ENCODE measurements around the gene SIRPG.
"Not testable (repeated sequence)": the region's sequence is repeated elsewhere in the genome, so short reads cannot be mapped to it uniquely, and the experiment has no call there.

The SIRPG gene

GRCh38 chr20:1657556-1658334, at the start of gene SIRPG:
Gene SIRPG (minus strand): TSS chr20:1657779. CDS start chr20:1657714, 65 bp downstream.
- no peak for DNase-seq

- not testable (repeated sequence) for DNase-seq
These were observed 49.3 kb upstream of the SIRPG start for GRCh38 chr20:1706887-1707286.

DNA sequence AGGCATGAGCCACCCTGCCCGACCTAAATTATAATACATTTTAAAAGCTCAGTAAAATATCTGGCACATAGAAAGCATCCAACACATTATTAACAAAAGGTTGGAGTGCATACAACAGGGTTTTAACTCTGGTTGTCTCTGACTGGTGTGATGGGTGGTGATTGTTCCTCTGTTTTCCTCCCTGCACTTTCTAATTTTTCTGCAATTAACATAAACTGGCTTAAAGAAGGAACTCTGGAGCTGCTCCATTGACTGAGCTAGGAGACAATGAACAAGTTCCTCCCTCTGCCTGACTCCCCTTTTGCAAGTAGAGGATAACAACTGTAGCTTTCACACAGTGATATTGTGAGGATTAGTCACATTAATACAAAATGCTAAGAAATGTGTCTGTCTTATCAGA, 48.5 kb upstream of the SIRPG start:
- no peak for DNase-seq

GRCh38 chr20:1702855-1703254, 45.3 kb upstream of the SIRPG start:
- DNase-seq: no peak

DNA sequence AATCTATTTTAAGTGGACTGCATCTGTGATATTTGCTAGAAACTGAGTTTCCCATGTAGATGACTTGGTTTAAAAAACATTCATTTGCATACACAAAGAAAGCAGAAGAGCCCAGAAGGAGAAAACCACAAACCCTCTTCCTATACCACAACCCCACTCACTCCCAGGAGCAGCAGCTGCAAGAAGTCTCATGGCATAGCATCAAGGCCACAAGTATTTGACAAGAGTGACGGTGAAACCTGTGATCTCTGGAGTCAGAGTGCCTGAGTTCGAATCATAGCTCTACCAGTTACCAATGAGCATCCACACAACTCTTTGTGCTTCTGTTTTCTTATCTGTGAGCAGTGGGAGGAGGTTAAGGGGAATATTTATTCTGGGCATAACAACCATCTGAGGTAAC, 44.7 kb upstream of the SIRPG start:
- DNase-seq: no peak

GRCh38 chr20:1700990-1701389, 43.4 kb upstream of the SIRPG start:
- no peak for DNase-seq

- no peak for DNase-seq
These were observed 40.0 kb upstream of the SIRPG start for GRCh38 chr20:1697592-1697991.

DNA sequence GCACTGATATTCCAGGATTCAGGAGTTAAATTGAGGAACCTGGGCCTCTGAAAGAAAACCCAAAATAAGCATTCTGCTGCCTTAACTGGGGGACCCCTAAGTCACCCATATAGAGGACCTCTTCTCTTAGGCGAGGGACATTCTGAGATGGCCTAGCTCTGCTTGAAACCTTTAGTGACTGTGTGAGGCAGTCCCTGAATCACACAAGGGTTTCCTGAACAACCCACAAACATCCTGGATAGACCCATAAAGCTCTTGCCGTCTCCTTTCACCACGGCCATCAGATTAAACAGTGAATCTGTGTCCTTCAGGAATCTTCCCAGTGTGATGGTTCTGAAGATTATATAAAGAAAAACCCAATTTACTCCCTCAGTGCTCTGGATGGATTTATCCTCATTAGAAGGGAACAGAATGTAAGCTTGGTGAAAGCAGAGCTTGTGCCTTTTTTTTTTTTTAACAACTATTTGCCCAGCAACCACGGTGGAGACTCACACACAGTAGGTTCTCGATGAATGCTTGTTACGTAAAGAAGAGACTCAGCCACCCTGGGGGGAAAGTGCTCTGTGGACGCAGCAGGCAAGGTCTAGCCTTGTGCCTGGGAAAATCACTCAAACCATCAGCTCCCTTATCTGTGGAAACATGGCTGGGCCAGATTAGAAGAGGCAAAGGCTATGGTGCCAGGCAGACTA, 39.1 kb upstream of the SIRPG start:
- DNase-seq: no peak

DNA sequence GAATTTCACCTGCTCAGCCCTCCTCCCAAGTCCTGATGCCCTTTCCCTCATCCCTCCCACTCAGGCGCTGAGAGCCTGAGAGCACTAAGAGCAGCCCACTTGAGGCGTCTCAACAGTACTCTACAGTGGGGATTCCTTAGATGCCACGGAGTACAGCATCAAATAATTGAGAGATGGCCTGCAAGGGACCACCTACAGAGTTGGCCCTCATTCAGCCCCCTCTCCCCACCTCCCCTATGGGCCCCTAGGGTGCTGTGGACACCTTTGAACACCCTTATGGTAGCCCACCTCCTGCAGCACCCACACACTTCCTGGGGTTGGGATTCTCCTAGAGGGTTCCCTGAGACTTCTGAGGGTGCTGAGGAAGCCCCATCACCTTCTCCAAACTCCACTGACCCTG, 37.1 kb upstream of the SIRPG start:
- DNase-seq: no peak

DNA sequence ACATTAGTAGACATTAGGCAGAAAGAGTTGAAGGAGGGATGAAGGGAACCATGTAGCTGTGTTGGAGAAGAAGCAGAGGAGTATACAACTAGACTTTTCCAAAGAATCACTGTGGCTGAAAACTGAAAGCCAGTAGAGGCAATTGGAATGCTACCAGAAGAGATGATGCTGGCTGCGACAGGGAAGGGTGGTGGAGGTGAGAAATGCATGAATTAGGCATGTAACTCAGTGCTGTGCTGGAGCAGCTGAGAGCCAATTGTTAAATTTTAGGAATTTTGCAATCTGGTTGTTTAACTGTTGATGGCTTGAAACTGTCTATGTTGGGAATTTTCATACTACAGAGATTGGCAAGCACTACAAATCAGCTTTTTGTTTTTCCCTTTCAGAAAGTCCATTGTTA, 35.8 kb upstream of the SIRPG start:
- DNase-seq: no peak

GRCh38 chr20:1689721-1690120, 32.1 kb upstream of the SIRPG start:
- no peak for DNase-seq

DNA sequence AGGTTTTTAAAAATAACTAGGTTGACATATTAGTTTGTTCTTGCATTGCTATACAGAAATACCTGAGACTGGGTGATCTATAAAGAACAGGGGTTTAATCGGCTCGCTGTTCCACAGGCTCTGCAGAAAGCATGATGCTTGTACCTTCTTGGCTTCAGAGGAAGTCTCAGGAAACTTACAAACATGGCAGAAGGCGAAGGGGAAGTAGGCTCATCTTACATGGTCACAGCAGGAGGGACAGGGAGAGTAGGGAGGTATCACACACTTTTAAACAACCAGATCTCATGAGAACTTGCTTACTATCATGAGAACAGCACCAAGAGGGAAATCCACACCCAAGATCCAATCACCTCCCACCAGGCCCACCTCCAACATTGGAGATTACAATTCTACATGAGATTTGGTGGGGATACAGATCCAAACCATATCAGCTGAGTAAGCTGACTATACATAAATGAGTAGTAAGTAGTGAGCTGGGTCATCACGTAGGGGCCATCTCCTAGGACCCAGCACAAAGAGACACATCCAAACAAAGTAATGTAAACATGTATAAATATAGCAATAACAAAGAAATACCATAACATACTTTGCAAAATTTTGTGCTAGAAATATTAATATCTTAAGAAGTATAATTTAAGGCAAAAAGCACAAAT, 31.4 kb upstream of the SIRPG start:
- DNase-seq: no peak

DNA sequence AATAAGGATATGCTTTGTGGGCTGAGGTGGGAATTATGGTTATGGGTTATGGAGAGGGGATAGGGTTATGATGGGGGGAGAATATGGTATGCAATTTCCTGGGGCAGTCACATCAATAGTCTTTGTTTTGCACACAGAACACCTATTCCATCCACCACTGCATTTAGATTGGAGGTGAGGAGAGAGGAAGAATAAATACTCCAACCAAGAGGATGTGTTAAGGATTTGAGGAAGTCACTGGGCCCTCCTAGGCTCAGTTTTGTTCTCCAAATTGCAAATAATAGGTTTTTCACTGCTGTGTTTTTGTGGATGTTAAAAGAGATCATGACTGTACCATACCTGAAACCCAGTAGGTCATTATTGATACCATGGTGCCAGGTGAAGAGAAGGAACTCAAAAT, 29.5 kb upstream of the SIRPG start:
- no peak for DNase-seq

DNA sequence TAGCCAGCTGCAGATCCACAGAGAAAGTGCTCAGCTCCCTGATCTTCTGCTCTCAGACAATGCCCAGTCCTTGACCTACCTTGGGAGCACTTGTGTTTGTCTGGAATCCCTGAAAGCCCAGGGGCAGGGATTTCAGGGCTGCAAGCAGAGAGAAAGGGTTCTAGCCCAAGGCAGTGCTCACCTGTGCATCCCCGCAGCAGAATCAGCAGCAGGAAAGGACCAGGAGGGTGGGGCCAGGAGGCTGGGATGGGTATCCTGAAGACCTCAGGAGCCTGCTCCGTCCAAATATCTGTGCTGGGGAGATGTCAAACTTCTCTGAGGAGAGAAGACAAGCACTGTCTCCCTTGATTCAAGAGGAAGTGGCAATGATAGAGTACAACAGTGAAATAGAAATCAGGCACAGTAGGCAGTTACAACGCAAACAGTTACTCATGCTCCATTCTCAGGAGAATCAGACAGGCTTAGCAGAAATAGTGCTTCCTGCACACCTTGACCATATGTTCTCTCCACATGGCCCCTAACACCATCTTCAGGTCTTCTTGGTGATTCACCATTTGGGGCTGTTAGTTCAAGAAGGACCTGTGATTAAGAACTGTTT, 28.7 kb upstream of the SIRPG start:
- no peak for DNase-seq

DNA sequence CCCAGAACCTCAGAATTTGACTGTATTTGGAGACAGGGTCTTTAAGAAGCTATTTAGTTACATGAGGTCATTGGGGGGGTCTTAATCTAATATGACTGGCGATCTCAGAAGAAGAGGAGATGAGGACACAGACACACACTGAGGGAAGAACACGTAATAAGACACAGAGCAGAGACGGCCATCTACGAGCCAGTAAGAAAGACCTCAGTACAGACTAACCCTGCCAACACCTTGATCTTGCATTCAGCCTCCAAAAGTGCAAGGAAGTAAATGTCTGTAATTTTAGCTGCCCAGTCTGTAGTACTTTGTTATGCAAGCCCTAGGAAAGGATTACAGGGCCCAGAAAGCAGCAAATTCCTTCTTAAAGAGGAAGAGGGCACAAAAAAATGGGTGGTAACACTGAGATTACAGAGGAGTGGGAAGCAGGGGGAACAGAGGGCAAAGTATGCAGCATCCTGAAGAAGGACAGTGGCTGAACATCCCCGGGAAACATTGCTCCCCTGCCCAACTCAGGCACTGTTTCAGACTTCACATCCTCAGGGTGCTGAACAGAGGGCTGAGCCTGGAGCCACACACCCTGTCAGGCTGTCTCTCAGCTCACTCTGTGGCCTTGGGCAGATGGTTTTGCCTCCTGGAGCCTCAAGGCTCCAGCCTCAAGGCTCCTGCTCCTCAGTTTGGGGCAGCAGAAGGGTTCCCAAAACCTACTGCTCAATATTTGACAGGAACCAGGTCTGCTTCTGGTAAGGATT, 27.9 kb upstream of the SIRPG start:
- no peak for DNase-seq

DNA sequence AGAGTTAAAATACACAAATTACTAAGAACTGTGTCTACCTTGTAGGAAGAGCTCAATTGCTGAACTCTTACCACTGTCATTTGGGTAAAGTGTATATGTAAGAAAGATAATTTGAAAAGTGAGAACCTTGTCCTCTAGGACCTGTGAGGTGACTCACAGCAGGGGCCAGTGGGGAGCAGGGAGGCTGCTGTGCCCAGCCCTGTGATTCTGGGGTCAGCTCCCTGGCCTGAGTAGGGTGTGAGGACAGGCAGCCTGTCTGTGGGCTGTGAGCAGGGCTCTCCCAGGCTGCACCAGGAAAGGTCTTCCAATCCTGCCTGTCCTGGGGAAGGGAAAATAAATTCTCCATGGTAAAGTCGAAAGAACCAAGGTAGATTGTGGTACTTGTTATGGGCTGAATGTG, 27.3 kb upstream of the SIRPG start:
- no peak for DNase-seq

GRCh38 chr20:1676650-1677049, 19.1 kb upstream of the SIRPG start:
- DNase-seq: no peak

GRCh38 chr20:1674990-1675780, 17.6 kb upstream of the SIRPG start:
- DNase-seq: no peak

DNA sequence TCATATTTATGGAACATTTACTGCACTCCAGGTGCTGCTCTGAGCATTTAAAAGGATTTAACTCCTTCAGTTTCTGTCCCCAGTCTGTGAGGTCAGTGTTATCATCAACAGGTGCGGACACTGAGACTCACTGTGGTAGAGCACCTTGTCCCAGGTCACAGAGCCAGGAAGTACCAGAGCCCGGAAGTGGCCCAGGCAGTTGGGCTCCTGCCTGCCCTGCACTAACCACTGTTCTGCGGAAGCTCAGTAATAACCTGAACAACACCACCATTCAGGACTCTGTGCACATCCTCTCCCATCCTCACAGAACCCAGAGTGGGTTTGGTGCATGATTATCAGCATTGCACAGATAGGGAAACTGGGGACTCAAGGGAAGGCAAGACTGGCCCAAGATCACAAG, 16.8 kb upstream of the SIRPG start:
- DNase-seq: no peak

DNA sequence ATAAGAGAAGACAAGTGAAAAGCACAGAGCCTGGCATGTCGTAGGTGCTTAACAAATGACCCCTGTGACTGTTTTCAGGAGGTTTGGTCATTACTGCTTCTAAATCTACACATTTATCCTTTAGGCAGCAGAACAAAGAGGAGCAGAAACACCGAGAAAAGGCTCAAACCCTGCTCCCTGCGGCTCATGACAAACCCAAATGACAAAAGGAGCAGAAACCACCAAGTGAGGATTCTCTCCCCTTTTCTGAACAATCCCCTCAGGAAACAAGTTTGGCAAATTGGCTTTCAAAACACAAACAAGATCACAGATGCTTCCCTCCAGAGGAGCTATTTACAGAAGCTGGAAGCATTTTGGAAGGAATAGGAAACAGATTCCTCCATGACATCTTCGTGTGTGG, 15.8 kb upstream of the SIRPG start:
- DNase-seq: no peak

DNA sequence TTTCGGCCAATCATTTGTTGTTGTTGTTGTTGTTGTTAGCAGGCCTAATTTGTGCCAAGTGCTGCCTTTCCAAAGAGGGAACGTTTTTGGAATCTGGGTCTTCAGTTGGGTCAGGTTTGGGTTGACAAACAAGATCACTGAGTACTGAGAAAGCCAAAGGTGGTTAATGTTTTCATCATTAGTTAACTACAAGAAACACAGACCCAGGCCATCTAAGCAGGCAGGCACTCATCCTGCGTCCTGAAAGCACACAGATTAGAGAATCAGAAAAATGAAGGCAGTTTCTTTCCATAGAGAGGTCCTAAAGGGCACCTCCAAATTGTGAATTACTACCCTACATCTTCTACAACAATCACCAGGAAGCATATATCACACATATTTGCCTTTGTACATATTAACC, 15.1 kb upstream of the SIRPG start:
- no peak for DNase-seq
